Stimulated activated CD4-positive, alpha-beta T cell treated with anti-CD3 and anti-CD28 coated beads, TNF-alpha, amount 100 ng/mL, for 24 hours (primary cell): Measurements from ENCODE around the gene MAGOH.
"Not testable (repeated sequence)": the region's sequence is repeated elsewhere in the genome, so short reads cannot be mapped to it uniquely, and the experiment has no call there.

Source experiments
- DNase-seq, 3 experiments: peaks; one replicate each; pipeline ENCODE4 v3.0.0-alpha.2; 2020; ENCODE audit warnings: low read depth in 3 of 3

MAGOH gene

GRCh38 chr1:53238197-53239155 is at the start of gene MAGOH:
TSS of gene MAGOH (minus strand) at chr1:53238518. CDS start at chr1:53238448, 70 bp downstream.
- DNase-seq, result peak; percentile 90 to 93 (median 93)

GRCh38 chr1:53286955-53287354 is 48.6 kb upstream of the MAGOH start:
- no peak for DNase-seq

DNA sequence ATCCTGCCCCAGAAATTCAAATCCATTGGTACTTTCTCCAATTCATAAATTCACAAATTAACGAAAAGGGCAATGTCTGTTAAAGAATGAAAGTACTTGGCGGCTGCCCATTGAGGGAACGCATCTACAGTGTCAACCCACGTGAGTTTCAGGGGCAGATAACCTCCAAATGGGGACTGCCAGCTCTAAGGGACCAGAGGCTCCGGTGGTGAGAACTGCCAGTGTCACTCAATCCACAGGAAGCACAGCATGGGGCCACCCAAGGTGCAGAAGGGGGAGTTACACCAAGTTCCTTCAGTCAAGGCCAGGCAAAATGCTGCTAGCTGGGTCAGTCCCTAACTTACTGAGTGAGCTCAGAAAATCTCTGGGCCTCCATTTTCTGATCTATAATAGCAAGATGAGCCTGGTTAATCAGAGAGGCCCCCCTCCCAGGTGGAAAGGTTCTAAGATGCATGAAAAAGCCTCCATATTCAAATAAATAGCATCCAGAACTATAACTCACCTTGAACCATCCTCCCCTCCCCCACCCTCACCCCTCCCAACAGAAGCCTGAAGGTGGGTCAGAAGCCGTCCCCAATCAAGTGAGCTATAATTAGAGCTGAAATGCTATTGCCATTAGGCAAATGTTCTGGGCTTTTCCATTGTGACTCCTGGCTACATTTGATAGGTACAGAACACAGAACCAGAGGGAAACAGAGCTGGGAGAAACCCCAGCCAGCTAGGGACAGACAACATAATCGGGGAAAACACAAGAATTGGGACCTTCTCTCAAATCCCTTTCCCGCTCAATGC is 47.8 kb upstream of the MAGOH start:
- no peak for DNase-seq

DNA sequence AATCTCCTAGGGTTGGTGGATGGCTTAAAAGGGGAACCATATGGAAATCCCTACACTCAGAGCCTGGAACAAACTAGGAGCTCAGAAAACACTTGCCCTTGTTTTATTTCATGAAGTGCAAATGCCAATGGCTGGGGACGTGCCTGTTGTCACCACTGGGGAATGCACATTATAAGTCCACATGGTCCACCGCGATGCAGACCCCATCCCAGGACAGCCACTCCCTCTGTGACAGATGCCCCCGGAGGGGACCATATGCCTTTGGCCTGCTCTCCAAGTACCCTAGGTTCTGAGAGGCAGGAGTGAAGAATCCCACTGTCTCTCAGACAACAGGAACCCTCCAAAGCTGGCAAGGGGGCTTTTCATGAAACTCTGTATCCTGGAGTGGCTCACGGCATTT is 47.2 kb upstream of the MAGOH start:
- DNase-seq, result no peak

- DNase-seq, result no peak
These were observed 46.1 kb upstream of the MAGOH start for GRCh38 chr1:53284224-53285020.

- not testable (repeated sequence) for DNase-seq
These were observed 44.8 kb upstream of the MAGOH start for GRCh38 chr1:53283156-53283555.

DNA sequence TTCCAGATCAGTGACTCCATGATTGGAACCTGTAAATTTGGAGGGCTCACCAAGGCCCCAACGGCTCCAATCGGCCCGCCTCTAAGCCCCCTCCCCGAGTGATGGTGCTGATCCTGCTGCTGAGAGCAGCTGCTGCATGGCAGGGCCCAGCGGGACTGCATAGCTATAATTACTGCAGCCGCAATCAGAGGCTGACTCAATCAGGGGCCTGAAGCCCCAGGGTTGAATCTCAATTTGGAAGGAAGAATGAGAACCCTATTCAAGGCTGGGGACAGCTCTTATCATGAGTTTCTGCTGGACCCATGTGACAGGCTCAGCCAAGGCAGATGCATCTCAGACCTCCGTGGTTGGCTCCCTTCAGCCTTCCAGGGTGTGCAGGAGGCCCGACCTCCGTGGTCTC is 42.8 kb upstream of the MAGOH start:
- DNase-seq, result no peak

GRCh38 chr1:53280496-53280895 is 42.2 kb upstream of the MAGOH start:
- no peak for DNase-seq

DNA sequence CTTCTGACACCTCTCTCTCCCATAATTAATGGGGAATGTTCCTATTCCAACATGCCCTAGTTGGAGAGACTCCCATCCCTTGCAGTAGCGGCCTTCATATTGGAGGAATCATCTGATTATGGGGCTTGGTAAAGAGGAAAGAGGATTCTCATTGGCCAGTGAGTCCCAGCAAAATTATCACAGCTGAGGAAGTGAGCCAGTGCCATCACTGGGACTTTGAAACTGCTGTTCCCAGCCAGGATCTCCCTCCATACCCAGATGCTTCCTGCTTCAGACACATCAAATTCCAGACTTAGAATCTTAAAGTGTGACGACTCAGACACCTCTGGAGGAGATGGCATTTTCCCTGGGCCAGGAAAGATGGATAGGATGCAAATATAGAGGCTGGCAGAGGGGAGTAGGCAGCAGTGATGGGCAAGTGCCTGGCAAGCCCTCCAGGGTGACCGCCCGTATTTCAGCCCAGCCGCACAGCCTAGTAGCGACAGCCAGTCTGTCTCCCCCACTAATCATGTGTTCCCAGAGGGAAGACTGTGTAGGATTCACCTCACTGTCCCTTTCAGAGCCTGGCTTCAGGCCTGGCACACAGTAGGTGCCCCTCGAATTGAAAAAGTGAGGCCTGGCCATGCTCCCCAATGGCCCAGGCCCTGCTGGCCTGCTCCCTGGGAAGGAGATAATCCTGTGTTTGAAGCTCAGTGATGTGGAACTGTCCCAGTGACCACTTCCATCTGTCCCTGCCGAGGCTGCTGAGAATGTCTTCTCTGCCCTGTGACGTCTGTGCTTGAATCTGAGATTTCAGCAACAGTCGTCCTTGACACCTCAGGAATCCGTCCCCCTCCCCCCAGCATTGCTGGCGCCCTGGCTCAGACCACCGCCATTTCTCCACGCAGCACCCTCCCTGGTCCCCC is 41.2 kb upstream of the MAGOH start:
- no peak for DNase-seq

- DNase-seq, result peak; percentile 43 to 65 (median 54)
These were observed 40.0 kb upstream of the MAGOH start for GRCh38 chr1:53278298-53278725.

DNA sequence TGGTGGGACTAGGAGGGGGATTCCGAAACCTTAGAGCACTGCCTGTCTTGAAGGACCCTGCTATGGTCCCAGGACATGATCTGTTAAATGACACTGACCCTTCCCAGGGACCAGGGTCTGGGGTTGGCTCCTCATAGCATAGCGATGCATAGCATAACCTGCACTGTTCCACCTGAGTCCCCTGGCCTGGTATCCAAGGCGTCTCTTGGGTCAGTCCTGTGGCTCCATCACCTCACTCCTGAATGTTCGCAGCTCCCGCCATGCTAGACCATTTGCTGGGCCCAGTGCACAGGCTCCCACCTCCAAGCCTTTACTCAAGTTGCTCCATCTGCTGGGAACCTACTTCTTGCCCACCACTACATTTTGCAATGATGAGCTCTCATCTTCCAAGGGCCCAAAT is 39.0 kb upstream of the MAGOH start:
- DNase-seq, result no peak

- no peak for DNase-seq
These were observed 38.6 kb upstream of the MAGOH start for GRCh38 chr1:53276902-53277281.

DNA sequence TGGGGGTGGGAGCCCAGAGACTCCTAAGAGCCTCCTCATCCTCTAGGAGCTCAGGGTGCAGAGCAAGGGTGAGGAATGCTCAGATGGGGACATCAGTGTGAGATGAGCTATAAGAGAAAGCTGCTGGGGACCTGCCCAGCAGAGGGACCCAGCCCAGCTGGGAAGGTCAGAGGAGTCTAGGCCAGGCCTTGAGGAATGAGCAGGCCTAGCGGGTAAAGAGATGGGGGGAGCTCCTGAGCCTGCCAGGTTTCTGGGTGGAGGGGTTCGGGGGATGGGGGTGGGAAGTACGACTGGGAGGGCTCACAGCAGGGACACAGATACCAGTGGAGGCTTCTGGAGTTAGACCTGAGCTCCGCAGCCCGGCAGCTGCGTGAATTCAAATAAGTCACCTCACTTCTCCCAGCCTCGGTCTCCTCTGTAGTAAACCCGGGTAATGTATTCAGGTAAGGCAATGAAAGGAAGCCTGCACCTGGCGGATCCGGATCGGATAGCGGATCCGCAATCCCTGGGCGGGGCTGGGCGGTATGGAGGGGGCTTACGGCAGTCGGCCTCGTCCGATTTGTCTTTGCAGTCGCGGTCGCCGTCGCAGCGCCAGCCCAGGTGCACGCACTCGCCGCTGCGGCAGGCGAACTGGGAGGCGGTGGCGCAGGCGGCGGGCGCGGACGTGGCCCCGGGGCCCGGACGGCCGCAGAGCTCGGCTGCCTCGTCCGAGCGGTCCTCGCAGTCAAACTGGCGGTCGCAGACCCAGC is 38.0 kb upstream of the MAGOH start:
- no peak for DNase-seq

- no peak for DNase-seq
These were observed 37.2 kb upstream of the MAGOH start for GRCh38 chr1:53275566-53275965.

DNA sequence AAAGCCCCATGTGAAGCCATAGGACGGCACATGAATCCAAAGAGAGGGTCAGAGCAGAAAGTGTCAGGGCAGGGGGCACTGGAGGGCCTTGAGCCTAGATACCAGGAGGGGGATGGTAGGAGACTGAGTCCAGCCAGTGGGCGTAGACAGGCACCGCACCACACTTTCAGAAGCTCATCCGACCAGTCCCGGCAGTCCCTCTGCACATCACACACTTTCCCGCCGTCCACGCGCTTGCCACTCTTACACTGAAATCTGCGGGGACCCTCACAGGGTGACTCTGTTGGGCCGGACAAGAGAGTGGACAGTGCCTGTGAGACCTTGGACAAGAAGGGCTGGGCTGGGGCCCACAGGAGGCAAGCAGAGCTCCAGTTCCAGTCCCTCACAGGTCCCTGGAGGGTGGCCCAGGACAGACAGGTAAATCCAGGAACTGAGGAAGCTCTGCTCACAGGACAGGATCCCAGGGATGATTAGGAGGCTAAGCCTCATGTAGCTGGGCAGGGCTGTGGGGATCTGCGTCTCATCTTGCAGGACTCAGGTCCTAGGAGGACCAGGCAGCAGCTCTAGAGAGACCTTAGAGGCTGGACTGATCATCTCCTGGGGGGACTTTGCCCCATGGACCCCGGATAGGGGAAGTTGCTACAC is 36.3 kb upstream of the MAGOH start:
- DNase-seq, result no peak

DNA sequence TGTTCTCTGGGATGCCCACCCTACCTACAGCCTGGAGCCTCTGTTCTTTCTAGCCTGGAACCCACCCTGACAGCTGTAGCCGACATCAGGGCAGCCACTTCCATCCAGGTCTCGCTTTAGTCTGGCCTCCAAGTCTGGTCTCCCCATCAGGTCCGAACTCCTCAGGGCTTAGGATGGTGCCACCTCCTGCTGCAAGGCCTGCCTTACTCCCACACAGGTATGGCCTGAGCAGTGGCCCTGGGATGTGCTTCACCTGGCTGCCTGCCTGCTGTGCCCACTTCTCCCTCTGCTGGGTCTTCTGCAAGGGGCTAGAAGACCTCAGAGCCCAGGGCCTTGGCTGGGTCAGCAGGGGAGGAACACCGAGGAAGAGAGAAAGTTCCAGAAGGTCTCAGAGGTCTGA is 35.7 kb upstream of the MAGOH start:
- DNase-seq, result no peak

- no peak for DNase-seq
These were observed 35.2 kb upstream of the MAGOH start for GRCh38 chr1:53273526-53273925.

- no peak for DNase-seq
These were observed 34.0 kb upstream of the MAGOH start for GRCh38 chr1:53272349-53272748.

DNA sequence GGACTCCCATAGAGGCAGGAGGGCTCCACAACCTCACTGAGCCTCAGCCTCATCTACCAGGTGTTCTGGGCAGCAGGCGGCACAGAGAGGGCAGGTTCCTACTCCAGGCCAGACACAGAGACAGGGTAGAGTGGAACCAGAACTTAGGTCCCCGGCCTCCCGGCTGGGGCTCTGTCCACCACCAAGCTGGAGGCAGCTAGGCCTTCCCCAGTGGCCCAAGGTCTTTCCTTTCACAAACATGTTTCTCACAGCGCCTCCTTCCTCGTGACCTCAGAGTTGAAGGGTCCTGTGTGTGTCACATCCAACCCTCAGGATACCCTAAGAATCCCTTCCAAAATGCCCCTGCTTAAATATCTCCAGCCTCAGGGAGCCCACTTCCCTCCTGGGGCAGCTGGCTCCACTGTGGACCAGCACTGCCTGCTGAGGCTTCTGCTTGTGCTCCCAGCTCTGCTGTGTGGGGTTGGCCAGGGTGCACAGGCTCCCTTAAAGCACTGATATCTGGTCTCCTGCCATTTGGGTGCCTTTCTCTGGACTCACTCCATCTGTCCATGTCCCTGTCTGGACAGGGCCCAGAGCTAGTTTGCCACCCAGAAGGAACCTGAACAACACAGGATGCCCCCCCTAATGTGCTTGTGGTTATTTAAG is 33.2 kb upstream of the MAGOH start:
- no peak for DNase-seq
